Adrenal gland (tissue), 5 donors: ENCODE measurements around the gene SPEM2.

ENCODE experiments used
- CTCF ChIP-seq, 6 experiments: fragments of 450-650 bp in 4 of 6; fragments of 200-600 bp in 2 of 6; sonication (generic) in 1 of 6; IDR thresholded peaks; 1 replicate in 5 of 6; 2 replicates in 1 of 6; pipeline versions ENCODE4 v1.5.1 to v1.8.0; 2016 to 2021; ENCODE audit warnings: antibody characterized with exemption in 6 of 6, mild to moderate bottlenecking in 2 of 6, moderate library complexity in 1 of 6
- POLR2A ChIP-seq, 2 donors: fragments of 450-650 bp; IDR thresholded peaks; one replicate each; pipeline ENCODE4 v1.6.1; 2017; ENCODE audit warnings: antibody characterized with exemption in 2 of 2, mild to moderate bottlenecking in 2 of 2, moderate library complexity in 1 of 2
- donor health status: DM: no; HTN: no; CAD: no.

- no peak for TF ChIP-seq CTCF (IDR thresholded peaks at IDR 0.05)
- TF ChIP-seq POLR2A (IDR thresholded peaks at IDR 0.05) = no peak
These were observed 35.6 kb downstream of the SPEM2 start for GRCh38 chr17:7460850-7461660.
